ENCODE data around the gene HPS6. TPM values are rescaled to one million over a fixed set of nuclear protein-coding genes. Genes with fewer than 3 reads are reported as not detected.
A peak's percentile ranks its signal among the peaks of the same experiment; 100 is the strongest.

The HPS6 gene
- total and polyA plus RNA-seq, 9 of the 15 experiments (the other 6 are each of a cell fraction or from before 2014, with no cell fraction given) = 0.45 to 14.0 (median 4.5) TPM

DNA sequence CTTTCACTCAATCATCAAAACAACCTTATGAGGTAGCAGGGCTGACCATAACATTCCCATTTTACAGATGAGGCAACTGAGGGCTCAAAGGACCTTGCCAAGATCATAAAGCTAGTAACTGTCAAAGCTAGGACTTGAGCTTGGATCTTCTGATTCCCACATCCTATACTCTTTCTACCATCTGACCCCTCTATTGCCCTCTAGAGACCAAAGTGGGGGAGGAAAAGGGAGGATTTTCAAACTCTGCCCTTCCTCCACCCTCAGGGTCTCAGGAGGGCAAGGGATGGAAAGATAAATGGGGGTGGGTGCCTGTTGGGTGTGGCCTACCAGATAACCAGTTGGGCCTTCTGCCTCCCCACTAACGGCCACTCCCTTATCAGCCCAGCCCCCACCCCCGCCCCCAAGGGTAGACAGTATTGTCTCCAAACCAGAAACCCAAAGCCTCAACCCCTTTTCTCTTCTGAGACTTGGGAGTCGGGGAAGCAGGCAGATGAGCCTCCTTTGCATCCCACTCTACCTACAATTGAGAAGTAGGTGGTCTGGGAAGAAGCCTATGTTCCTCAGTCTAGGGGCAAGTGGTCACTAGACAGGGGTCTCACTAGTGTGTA lies 47.2 kb downstream of the HPS6 start (continued):
- TF ChIP-seq, protein P1, sequence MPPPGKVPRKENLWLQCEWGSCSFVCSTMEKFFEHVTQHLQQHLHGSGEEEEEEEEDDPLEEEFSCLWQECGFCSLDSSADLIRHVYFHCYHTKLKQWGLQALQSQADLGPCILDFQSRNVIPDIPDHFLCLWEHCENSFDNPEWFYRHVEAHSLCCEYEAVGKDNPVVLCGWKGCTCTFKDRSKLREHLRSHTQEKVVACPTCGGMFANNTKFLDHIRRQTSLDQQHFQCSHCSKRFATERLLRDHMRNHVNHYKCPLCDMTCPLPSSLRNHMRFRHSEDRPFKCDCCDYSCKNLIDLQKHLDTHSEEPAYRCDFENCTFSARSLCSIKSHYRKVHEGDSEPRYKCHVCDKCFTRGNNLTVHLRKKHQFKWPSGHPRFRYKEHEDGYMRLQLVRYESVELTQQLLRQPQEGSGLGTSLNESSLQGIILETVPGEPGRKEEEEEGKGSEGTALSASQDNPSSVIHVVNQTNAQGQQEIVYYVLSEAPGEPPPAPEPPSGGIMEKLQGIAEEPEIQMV (tag; conservative IDR thresholded peaks at IDR 0.05; ENCODE audit: low read depth) = no peak
- TF ChIP-seq ZNF146 (CRISPR knock-in tag; IDR thresholded peaks at IDR 0.05; ENCODE audit: unreplicated experiment) (no peak), LARP7 (IDR thresholded peaks at IDR 0.05) (no peak), PCBP2 (IDR thresholded peaks at IDR 0.05; ENCODE audit: low read depth, low read length, poor library complexity, severe bottlenecking) (no peak), TAF15 (IDR thresholded peaks at IDR 0.05; ENCODE audit: low read depth, low read length) (no peak), PHF21A (IDR thresholded peaks at IDR 0.05; ENCODE audit: borderline replicate concordance, low read depth) (no peak), SMARCA5 (IDR thresholded peaks at IDR 0.05) (peak; percentile 93), ZKSCAN1 (IDR thresholded peaks at IDR 0.05; ENCODE audit: low read depth, low read length) (no peak; the same call in 1 of the 2 replicates), ETV6 (IDR thresholded peaks at IDR 0.05; ENCODE audit: borderline replicate concordance in 1 of 2, low read depth in 2 of 2, low read length in 1 of 2) (no peak; a peak in 1 of 4 replicates), ETV6 (CRISPR knock-in tag; IDR thresholded peaks at IDR 0.05; ENCODE audit: borderline replicate concordance) (no peak), NR4A1 (CRISPR knock-in tag; IDR thresholded peaks at IDR 0.05) (no peak), NR4A1 (tag; IDR thresholded peaks at IDR 0.05) (no peak), CBX3 (IDR thresholded peaks at IDR 0.05; ENCODE audit: borderline replicate concordance in 1 of 2, low read length in 2 of 2) (peak in 1 of 2 experiments; percentile 57; a peak in 1 of 3 replicates), POLR2B (IDR thresholded peaks at IDR 0.05; ENCODE audit: low read depth, partially characterized antibody) (peak; percentile 55), TSC22D4 (tag; IDR thresholded peaks at IDR 0.05) (no peak), MED1 (CRISPR knock-in tag; IDR thresholded peaks at IDR 0.05; ENCODE audit: borderline replicate concordance) (no peak), SP1 (CRISPR knock-in tag; IDR thresholded peaks at IDR 0.05) (peak; percentile 67), CCNT2 (IDR thresholded peaks at IDR 0.05; ENCODE audit: borderline replicate concordance, extremely low read depth, insufficient read length, low read depth, low read length) (peak; percentile 70), HDAC3 (IDR thresholded peaks at IDR 0.05; ENCODE audit: borderline replicate concordance, partially characterized antibody) (peak; percentile 82), SUPT5H (IDR thresholded peaks at IDR 0.05) (peak; percentile 71)
- TF ChIP-seq, protein P2, sequence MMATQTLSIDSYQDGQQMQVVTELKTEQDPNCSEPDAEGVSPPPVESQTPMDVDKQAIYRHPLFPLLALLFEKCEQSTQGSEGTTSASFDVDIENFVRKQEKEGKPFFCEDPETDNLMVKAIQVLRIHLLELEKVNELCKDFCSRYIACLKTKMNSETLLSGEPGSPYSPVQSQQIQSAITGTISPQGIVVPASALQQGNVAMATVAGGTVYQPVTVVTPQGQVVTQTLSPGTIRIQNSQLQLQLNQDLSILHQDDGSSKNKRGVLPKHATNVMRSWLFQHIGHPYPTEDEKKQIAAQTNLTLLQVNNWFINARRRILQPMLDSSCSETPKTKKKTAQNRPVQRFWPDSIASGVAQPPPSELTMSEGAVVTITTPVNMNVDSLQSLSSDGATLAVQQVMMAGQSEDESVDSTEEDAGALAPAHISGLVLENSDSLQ (IDR thresholded peaks at IDR 0.05) = no peak
- TF ChIP-seq, protein P3, sequence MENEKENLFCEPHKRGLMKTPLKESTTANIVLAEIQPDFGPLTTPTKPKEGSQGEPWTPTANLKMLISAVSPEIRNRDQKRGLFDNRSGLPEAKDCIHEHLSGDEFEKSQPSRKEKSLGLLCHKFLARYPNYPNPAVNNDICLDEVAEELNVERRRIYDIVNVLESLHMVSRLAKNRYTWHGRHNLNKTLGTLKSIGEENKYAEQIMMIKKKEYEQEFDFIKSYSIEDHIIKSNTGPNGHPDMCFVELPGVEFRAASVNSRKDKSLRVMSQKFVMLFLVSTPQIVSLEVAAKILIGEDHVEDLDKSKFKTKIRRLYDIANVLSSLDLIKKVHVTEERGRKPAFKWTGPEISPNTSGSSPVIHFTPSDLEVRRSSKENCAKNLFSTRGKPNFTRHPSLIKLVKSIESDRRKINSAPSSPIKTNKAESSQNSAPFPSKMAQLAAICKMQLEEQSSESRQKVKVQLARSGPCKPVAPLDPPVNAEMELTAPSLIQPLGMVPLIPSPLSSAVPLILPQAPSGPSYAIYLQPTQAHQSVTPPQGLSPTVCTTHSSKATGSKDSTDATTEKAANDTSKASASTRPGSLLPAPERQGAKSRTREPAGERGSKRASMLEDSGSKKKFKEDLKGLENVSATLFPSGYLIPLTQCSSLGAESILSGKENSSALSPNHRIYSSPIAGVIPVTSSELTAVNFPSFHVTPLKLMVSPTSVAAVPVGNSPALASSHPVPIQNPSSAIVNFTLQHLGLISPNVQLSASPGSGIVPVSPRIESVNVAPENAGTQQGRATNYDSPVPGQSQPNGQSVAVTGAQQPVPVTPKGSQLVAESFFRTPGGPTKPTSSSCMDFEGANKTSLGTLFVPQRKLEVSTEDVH (IDR thresholded peaks at IDR 0.05; ENCODE audit: low read depth, partially characterized antibody) = no peak
- TF ChIP-seq, protein P4, sequence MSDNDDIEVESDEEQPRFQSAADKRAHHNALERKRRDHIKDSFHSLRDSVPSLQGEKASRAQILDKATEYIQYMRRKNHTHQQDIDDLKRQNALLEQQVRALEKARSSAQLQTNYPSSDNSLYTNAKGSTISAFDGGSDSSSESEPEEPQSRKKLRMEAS (CRISPR knock-in tag; IDR thresholded peaks at IDR 0.05) = 0 out of 2 replicates have a peak, but pooled peaks have one; percentile 27

Data from K562 (cell line).